Measurements from ENCODE around the gene ZFAND3.

Gene ZFAND3

GRCh38 chr6:38117281-38117680 lies 297.8 kb downstream of the ZFAND3 start:
- no peak for TF ChIP-seq CTCF (IDR thresholded peaks at IDR 0.05)

GRCh38 chr6:38118791-38119365 lies 299.4 kb downstream of the ZFAND3 start:
- no peak for TF ChIP-seq CTCF (IDR thresholded peaks at IDR 0.05)

GRCh38 chr6:38119516-38119915 lies 300.0 kb downstream of the ZFAND3 start:
- no peak for TF ChIP-seq CTCF (IDR thresholded peaks at IDR 0.05)

GRCh38 chr6:38127284-38127683 lies 307.8 kb downstream of the ZFAND3 start:
- no peak for TF ChIP-seq CTCF (IDR thresholded peaks at IDR 0.05)

GRCh38 chr6:38131527-38131965 lies 312.0 kb downstream of the ZFAND3 start:
- TF ChIP-seq CTCF (IDR thresholded peaks at IDR 0.05) = no peak

GRCh38 chr6:38133932-38134703 lies 314.6 kb downstream of the ZFAND3 start:
- no peak for TF ChIP-seq CTCF (IDR thresholded peaks at IDR 0.05)

- TF ChIP-seq CTCF (IDR thresholded peaks at IDR 0.05) = no peak
Measured at GRCh38 chr6:38134704-38135088, 315.2 kb downstream of the ZFAND3 start.

Data from LNCAP (cell line).